ENCODE data around the gene ZNF225. TPM values are rescaled to one million over a fixed set of nuclear protein-coding genes. Genes with fewer than 3 reads are reported as not detected.
A peak's percentile ranks its signal among the peaks of the same experiment; 100 is the strongest.

The ZNF225 gene
- total and polyA plus RNA-seq, 2 donors (not counting 1 experiment from before 2014, with no cell fraction given), result 1.4 to 13.1 TPM

- ChIA-PET POLR2A (no interaction called here), CTCF (no interaction called here)
- intact Hi-C loops (cut with micrococcal nuclease), result no loop called here
- Mint-ChIP-seq H3K4me3 (no peak overlapping the region), H3K9me3 (ENCODE audit: insufficient read depth) (peaks cover 17% of the 10 kb centered on the region), H3K27me3 (no peaks in the 10 kb centered on the region), H3K27ac (no peak overlapping the region), H3K4me1 (peaks cover 21% of the 10 kb centered on the region)
- H3K4me3 ChIP-seq (ENCODE audit: control extremely low read depth in 1 of 5, extremely low read depth in 1 of 5, insufficient read depth in 1 of 5, low read depth in 2 of 5, low read length in 4 of 5), result no peak overlapping the region
- no peaks in the 10 kb centered on the region for H4K20me1 ChIP-seq (ENCODE audit: control insufficient read depth, insufficient read depth, low read length, poor library complexity, severe bottlenecking)
- H3K27me3 ChIP-seq (replicated peaks in 1 of 4; ENCODE audit: control extremely low read depth in 1 of 4, control insufficient read depth in 3 of 4, insufficient read depth in 4 of 4, low read length in 3 of 4), result no peaks in the 10 kb centered on the region
- no peaks in the 10 kb centered on the region for H3K79me2 ChIP-seq (ENCODE audit: control insufficient read depth, insufficient read depth, low read length)
- no peak overlapping the region for H3K27ac ChIP-seq (ENCODE audit: low read length in 2 of 2)
- DNase-seq (no peak), ATAC-seq (ENCODE audit: low read depth) (no peak)
- H3K4me2 ChIP-seq (replicated peaks; ENCODE audit: low read depth, low read length, poor library complexity, severe bottlenecking), result no peak overlapping the region
- H3K36me3 ChIP-seq (replicated peaks in 1 of 2; ENCODE audit: control extremely low read depth in 1 of 2, control insufficient read depth in 1 of 2, extremely low read depth in 1 of 2, insufficient read depth in 2 of 2, low read length in 1 of 2), result peaks cover 15 to 16% of the 10 kb centered on the region in 2 experiments
- no peak overlapping the region for H3K9ac ChIP-seq (ENCODE audit: low read length)
- H3K4me1 ChIP-seq (ENCODE audit: control insufficient read depth in 2 of 2, insufficient read depth in 2 of 2, low read length in 2 of 2), result peaks cover 9 to 19% of the 10 kb centered on the region in 2 donors
- TF ChIP-seq CTCF (IDR thresholded peaks at IDR 0.05) (no peak), EZH2 (IDR thresholded peaks at IDR 0.05; ENCODE audit: borderline replicate concordance, insufficient read depth, low read depth, low read length, poor library complexity, severe bottlenecking) (no peak)
- peaks cover 15 to 50% (median 36%) of the 10 kb centered on the region in 3 donors for H3K9me3 ChIP-seq (ENCODE audit: control extremely low read depth in 1 of 3, control insufficient read depth in 2 of 3, insufficient read depth in 1 of 3, low read length in 2 of 3)
- no peak overlapping the region for H2AFZ ChIP-seq (ENCODE audit: insufficient read depth, low read depth, low read length, poor library complexity, severe bottlenecking)
These were observed 3.7 kb upstream of the ZNF225 start for GRCh38 chr19:44109458-44109857.

- peaks cover 9 to 19% of the 10 kb centered on the region in 2 donors for H3K4me1 ChIP-seq (ENCODE audit: control insufficient read depth in 2 of 2, insufficient read depth in 2 of 2, low read length in 2 of 2)
- 48% methylated on average over 10 of the region's 17 CpGs for WGBS (ENCODE audit: insufficient coverage)
- Mint-ChIP-seq H3K9me3 (ENCODE audit: insufficient read depth) (peaks cover 12% of the 10 kb centered on the region), H3K4me3 (peak overlapping the region; percentile 71), H3K27ac (no peak overlapping the region), H3K4me1 (peaks cover 28% of the 10 kb centered on the region), H3K27me3 (no peaks in the 10 kb centered on the region)
- intact Hi-C loops (cut with micrococcal nuclease), result loop anchor here (5.0 kb wide), 1 partner anchor 285 kb away; the partner anchor contains the start of gene ZNF283
- ChIA-PET POLR2A (no interaction called here), CTCF (interaction anchor here (0.9 kb wide), 1 partner anchor 16 kb away, joined by 3 read pairs; no protein-coding TSS in a partner anchor)
- H3K36me3 ChIP-seq (replicated peaks in 1 of 2; ENCODE audit: control extremely low read depth in 1 of 2, control insufficient read depth in 1 of 2, extremely low read depth in 1 of 2, insufficient read depth in 2 of 2, low read length in 1 of 2), result peaks cover 4 to 5% of the 10 kb centered on the region in 2 experiments
- TF ChIP-seq EZH2 (IDR thresholded peaks at IDR 0.05; ENCODE audit: borderline replicate concordance, insufficient read depth, low read depth, low read length, poor library complexity, severe bottlenecking), result no peak
- TF ChIP-seq CTCF (IDR thresholded peaks at IDR 0.05), result no peak
- H3K79me2 ChIP-seq (ENCODE audit: control insufficient read depth, insufficient read depth, low read length), result no peaks in the 10 kb centered on the region
- ATAC-seq (ENCODE audit: low read depth) (no peak), DNase-seq (peak; percentile 29)
- no peaks in the 10 kb centered on the region for H3K27me3 ChIP-seq (replicated peaks in 1 of 4; ENCODE audit: control extremely low read depth in 1 of 4, control insufficient read depth in 3 of 4, insufficient read depth in 4 of 4, low read length in 3 of 4)
- H3K4me3 ChIP-seq (ENCODE audit: control extremely low read depth in 1 of 5, extremely low read depth in 1 of 5, insufficient read depth in 1 of 5, low read depth in 2 of 5, low read length in 4 of 5), result no peak overlapping the region
- no peaks in the 10 kb centered on the region for H4K20me1 ChIP-seq (ENCODE audit: control insufficient read depth, insufficient read depth, low read length, poor library complexity, severe bottlenecking)
- H3K9me3 ChIP-seq (ENCODE audit: control extremely low read depth in 1 of 3, control insufficient read depth in 2 of 3, insufficient read depth in 1 of 3, low read length in 2 of 3), result peaks cover 11 to 36% (median 30%) of the 10 kb centered on the region in 3 donors
- no peak overlapping the region for H3K9ac ChIP-seq (ENCODE audit: low read length)
- no peak overlapping the region for H2AFZ ChIP-seq (ENCODE audit: insufficient read depth, low read depth, low read length, poor library complexity, severe bottlenecking)
- peak overlapping the region; percentile 77 for H3K4me2 ChIP-seq (replicated peaks; ENCODE audit: low read depth, low read length, poor library complexity, severe bottlenecking)
- no peak overlapping the region for H3K27ac ChIP-seq (ENCODE audit: low read length in 2 of 2)
These were observed 1.2 kb upstream of the ZNF225 start for GRCh38 chr19:44111910-44112463.
